ENCODE data around the gene ARFGAP2.
A peak's percentile ranks its signal among the peaks of the same experiment; 100 is the strongest.

ARFGAP2 gene

DNA sequence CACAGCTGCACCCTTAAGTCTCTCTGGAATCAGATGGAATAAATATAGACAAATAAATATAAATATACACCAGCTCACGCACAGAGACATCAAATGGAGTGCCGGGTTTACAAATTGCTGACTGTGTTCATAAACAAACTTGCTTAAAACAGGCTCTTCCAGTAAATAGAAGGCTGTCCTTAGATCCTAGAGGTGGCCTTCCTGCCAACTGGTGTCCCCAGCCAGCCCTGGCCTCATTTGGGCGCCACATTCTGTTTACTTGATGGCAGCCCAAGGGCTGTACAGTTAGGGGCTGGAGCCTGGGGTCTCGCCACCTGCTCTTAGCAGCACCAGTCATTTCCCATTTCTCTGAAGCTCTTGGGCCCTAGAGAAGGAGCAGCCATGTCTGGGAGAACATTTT, 20.8 kb downstream of the ARFGAP2 start:
- H3K79me2 ChIP-seq (ENCODE audit: insufficient read depth, low read length), result no peaks in the 10 kb centered on the region
- no peaks in the 10 kb centered on the region for H4K20me1 ChIP-seq (ENCODE audit: insufficient read depth, low read length, poor library complexity, severe bottlenecking)
- no peak overlapping the region for H2AFZ ChIP-seq (ENCODE audit: low read length)
- H3K27me3 ChIP-seq (ENCODE audit: insufficient read depth, low read length, poor library complexity, severe bottlenecking), result no peaks in the 10 kb centered on the region
- peak overlapping the region; percentile 56 for H3K4me3 ChIP-seq (ENCODE audit: low read length, poor library complexity, severe bottlenecking)
- H3K9me2 ChIP-seq (replicated peaks; ENCODE audit: low read depth, low read length), result no peaks in the 10 kb centered on the region
- peaks cover 38% of the 10 kb centered on the region for H3K4me1 ChIP-seq (ENCODE audit: insufficient read depth, low read length, poor library complexity, severe bottlenecking)
- no peaks in the 10 kb centered on the region; the same call in 1 of the 2 replicates for H3K36me3 ChIP-seq (ENCODE audit: insufficient read depth, low read length)
- TF ChIP-seq, protein P1, sequence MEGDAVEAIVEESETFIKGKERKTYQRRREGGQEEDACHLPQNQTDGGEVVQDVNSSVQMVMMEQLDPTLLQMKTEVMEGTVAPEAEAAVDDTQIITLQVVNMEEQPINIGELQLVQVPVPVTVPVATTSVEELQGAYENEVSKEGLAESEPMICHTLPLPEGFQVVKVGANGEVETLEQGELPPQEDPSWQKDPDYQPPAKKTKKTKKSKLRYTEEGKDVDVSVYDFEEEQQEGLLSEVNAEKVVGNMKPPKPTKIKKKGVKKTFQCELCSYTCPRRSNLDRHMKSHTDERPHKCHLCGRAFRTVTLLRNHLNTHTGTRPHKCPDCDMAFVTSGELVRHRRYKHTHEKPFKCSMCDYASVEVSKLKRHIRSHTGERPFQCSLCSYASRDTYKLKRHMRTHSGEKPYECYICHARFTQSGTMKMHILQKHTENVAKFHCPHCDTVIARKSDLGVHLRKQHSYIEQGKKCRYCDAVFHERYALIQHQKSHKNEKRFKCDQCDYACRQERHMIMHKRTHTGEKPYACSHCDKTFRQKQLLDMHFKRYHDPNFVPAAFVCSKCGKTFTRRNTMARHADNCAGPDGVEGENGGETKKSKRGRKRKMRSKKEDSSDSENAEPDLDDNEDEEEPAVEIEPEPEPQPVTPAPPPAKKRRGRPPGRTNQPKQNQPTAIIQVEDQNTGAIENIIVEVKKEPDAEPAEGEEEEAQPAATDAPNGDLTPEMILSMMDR (conservative IDR thresholded peaks at IDR 0.05; ENCODE audit: low read length), result no peak
- no peak for TF ChIP-seq EZH2phosphoT487 (IDR thresholded peaks at IDR 0.05; ENCODE audit: borderline replicate concordance)
- H3K9ac ChIP-seq (ENCODE audit: low read depth, low read length, poor library complexity, severe bottlenecking), result peak overlapping the region; percentile 31
- no peaks in the 10 kb centered on the region for H3K9me3 ChIP-seq (ENCODE audit: insufficient read depth, low read depth, low read length)
- H3K4me2 ChIP-seq (ENCODE audit: low read depth, low read length, poor library complexity, severe bottlenecking), result peak overlapping the region; percentile 80
- H3F3A ChIP-seq (ENCODE audit: low read depth), result no peaks in the 10 kb centered on the region

DNA sequence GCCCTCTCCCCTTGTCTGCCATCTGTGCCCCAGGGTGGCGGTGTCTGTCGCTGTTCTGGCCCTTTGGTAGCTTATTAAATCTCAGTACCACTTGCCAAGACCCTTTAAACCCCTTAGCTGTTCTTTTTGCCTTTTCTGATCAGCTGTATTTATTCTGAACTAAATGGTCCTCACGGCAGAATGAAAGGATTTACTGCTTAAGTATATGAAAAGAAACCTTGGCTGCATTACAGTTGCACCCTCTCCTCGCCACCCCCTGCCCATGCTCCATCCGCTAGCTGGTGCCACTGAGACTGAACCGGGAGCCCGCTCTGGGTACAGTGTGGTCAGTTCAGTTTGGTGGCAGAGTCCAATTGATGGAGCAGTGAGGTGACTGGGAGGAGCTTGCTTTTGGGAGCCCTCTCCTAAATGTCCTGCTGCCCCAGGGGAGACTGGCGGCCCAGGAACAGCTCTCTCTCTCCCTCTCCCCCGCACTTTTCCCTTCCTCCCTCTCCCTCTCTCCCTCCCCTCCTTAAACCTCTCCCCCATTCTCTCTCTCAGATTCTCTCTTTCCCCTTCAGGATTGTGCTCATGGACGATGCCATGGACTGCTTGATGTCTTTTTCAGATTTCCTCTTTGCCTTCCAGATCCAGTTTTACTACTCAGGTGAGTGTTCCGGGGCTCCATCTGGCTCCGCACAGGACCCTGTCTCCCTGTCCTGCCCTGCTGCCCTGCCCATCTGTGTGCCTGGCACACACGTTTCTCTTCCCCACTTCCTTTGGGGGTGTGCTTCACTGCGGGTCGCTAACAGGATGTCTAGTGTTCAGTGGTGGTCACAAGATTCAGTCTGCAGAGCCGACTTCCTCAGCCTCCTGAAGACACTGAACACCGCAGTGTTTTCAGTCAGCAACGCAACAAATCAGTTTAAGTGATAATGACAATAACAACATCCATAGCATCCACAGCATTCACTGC, 21.8 kb downstream of the ARFGAP2 start:
- no peaks in the 10 kb centered on the region for H4K20me1 ChIP-seq (ENCODE audit: insufficient read depth, low read length, poor library complexity, severe bottlenecking)
- no peaks in the 10 kb centered on the region for H3K9me2 ChIP-seq (replicated peaks; ENCODE audit: low read depth, low read length)
- H3K4me2 ChIP-seq (ENCODE audit: low read depth, low read length, poor library complexity, severe bottlenecking), result peak overlapping the region; percentile 80

DNA sequence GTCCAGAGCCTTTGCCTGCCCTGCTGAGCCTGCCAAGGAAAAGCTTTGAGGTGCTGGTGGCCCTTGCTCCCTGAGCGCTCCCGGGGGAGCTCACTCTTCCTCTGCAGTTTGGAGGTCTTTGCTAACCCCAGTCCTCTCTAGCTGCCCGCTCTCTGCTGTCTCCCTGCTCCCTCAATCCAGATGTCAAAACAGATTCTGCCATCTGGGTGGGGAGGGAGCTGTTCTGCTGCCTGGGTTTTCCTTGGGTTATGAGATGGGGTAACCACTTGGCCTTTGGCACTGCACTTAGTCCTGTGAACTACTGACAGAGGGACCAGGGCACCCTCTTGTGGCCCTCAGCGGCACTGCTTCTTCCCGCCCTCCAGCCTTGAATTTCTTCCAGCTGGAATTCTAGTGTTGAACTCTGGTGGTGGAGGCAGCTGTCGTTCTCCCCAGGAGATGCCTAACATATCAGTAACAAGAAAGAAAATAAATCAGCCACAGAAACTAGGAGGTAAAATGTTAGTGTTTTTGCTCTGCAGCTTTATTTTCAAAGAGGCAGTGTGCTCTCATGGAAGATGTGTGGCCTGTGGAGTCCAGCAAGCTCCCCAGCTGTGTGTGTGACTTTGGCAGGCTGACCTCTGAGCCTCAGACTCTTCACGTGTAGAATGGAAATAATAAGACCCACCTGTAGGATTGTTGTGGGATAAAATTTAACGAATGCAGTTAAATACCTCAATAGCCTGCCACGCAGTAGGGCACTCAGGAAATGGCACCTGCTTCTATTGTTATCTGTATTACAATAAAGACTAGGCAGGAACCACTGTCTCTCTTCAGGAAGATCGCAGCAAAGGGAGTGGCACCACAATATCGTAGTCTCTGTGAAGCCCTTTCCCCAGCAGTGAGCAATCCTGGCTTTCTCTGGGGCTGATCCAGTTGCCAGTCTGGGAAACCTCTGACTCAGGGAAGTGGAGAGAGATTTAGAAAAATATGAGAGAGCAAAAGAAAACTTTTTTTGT, 23.4 kb downstream of the ARFGAP2 start:
- no peaks in the 10 kb centered on the region for H3K9me2 ChIP-seq (replicated peaks; ENCODE audit: low read depth, low read length)
- no peaks in the 10 kb centered on the region for H3F3A ChIP-seq (ENCODE audit: low read depth)
- no peaks in the 10 kb centered on the region for H3K9me3 ChIP-seq (ENCODE audit: insufficient read depth, low read depth, low read length)
- peaks cover 38% of the 10 kb centered on the region for H3K4me1 ChIP-seq (ENCODE audit: insufficient read depth, low read length, poor library complexity, severe bottlenecking)
- H4K20me1 ChIP-seq (ENCODE audit: insufficient read depth, low read length, poor library complexity, severe bottlenecking), result no peaks in the 10 kb centered on the region
- H2AFZ ChIP-seq (ENCODE audit: low read length), result no peak overlapping the region
- H3K4me3 ChIP-seq (ENCODE audit: low read length, poor library complexity, severe bottlenecking), result no peak overlapping the region
- H3K4me2 ChIP-seq (ENCODE audit: low read depth, low read length, poor library complexity, severe bottlenecking), result peak overlapping the region; percentile 2
- H3K9ac ChIP-seq (ENCODE audit: low read depth, low read length, poor library complexity, severe bottlenecking), result peak overlapping the region; percentile 37
- no peaks in the 10 kb centered on the region for H3K79me2 ChIP-seq (ENCODE audit: insufficient read depth, low read length)
- H3K27me3 ChIP-seq (ENCODE audit: insufficient read depth, low read length, poor library complexity, severe bottlenecking), result no peaks in the 10 kb centered on the region
- H3K36me3 ChIP-seq (ENCODE audit: insufficient read depth, low read length), result no peaks in the 10 kb centered on the region; the same call in 1 of the 2 replicates
- TF ChIP-seq EZH2phosphoT487 (IDR thresholded peaks at IDR 0.05; ENCODE audit: borderline replicate concordance), result no peak
- TF ChIP-seq, protein P1 (conservative IDR thresholded peaks at IDR 0.05; ENCODE audit: low read length), result peak; percentile 99

More for the DNA sequence above, 21.8 kb downstream of the ARFGAP2 start:
- Histone ChIP-seq H3K36me3 (ENCODE audit: insufficient read depth, low read length) (no peaks in the 10 kb centered on the region; the same call in 1 of the 2 replicates), H3K9me3 (ENCODE audit: insufficient read depth, low read depth, low read length) (no peaks in the 10 kb centered on the region), H3K9ac (ENCODE audit: low read depth, low read length, poor library complexity, severe bottlenecking) (peak overlapping the region; percentile 37), H3K27me3 (ENCODE audit: insufficient read depth, low read length, poor library complexity, severe bottlenecking) (no peaks in the 10 kb centered on the region), H3K4me1 (ENCODE audit: insufficient read depth, low read length, poor library complexity, severe bottlenecking) (peaks cover 38% of the 10 kb centered on the region), H3F3A (ENCODE audit: low read depth) (no peaks in the 10 kb centered on the region), H3K79me2 (ENCODE audit: insufficient read depth, low read length) (no peaks in the 10 kb centered on the region), H2AFZ (ENCODE audit: low read length) (peak overlapping the region; percentile 10; the same call in 1 of the 2 replicates), H3K4me3 (ENCODE audit: low read length, poor library complexity, severe bottlenecking) (peak overlapping the region; percentile 56)
- no peak for TF ChIP-seq EZH2phosphoT487 (IDR thresholded peaks at IDR 0.05; ENCODE audit: borderline replicate concordance)

Data from Loucy (cell line).